Endothelial cell (in vitro differentiated cells): ENCODE results near the gene APBA3. TPM values are rescaled to one million over a fixed set of nuclear protein-coding genes. Genes with fewer than 3 reads are reported as not detected.

ENCODE experiments used
- DNase-seq: peaks from one replicate; pipeline ENCODE4 v3.0.0; 2021; ENCODE audit warnings: low spot score
- H3K27ac Mint-ChIP-seq: one replicate; pipeline ENCODE4 v1.8.0; 2021; ENCODE audit warnings: mixed read lengths, inconsistent platforms; ENCODE audit not compliant: unreplicated experiment
- H3K27me3 Mint-ChIP-seq: one replicate; pipeline ENCODE4 v1.8.0; 2021; ENCODE audit warnings: mild to moderate bottlenecking, moderate library complexity, mixed read lengths, inconsistent platforms; ENCODE audit not compliant: unreplicated experiment
- H3K36me3 Mint-ChIP-seq: one replicate; pipeline ENCODE4 v1.8.0; 2021; ENCODE audit warnings: mild to moderate bottlenecking, low read depth, mixed read lengths, inconsistent platforms; ENCODE audit not compliant: unreplicated experiment
- H3K4me1 Mint-ChIP-seq: one replicate; pipeline ENCODE4 v1.8.0; 2021; ENCODE audit warnings: mild to moderate bottlenecking, mixed read lengths, inconsistent platforms; ENCODE audit not compliant: unreplicated experiment
- H3K4me3 Mint-ChIP-seq: one replicate; pipeline ENCODE4 v1.8.0; 2021; ENCODE audit warnings: mild to moderate bottlenecking, mixed read lengths, inconsistent platforms; ENCODE audit not compliant: unreplicated experiment
- H3K9me3 Mint-ChIP-seq: one replicate; pipeline ENCODE4 v1.8.0; 2021; ENCODE audit warnings: mixed read lengths, inconsistent platforms; ENCODE audit not compliant: unreplicated experiment
- total RNA-seq: library from RNA; stranded (reverse); fragmentation: NEBNext Ultra II Directional; extraction: Animal tissue kit (Norgen Biotek cat#: 25700); gene quantifications from one replicate; pipeline ENCODE4 v1.2.1, GENCODE V29; 2021; ENCODE audit not compliant: unreplicated experiment
- TF ChIP-seq, protein P1 (sequence below): fragments of 200-600 bp; sonication (generic); IDR thresholded peaks from one replicate; pipeline ENCODE4 v1.5.0; 2021; ENCODE audit warnings: antibody characterized with exemption; ENCODE audit not compliant: unreplicated experiment

The APBA3 gene
- total RNA-seq, 1 donor from 2014 or later, result 23.8 TPM

- no peak overlapping the region for H3K27ac Mint-ChIP-seq
- DNase-seq, result no peak
- H3K27me3 Mint-ChIP-seq, result peaks cover 4% of the 10 kb centered on the region
- H3K9me3 Mint-ChIP-seq, result no peaks in the 10 kb centered on the region
- H3K4me1 Mint-ChIP-seq, result peaks cover 3% of the 10 kb centered on the region
- H3K4me3 Mint-ChIP-seq, result no peak overlapping the region
- TF ChIP-seq, protein P1, sequence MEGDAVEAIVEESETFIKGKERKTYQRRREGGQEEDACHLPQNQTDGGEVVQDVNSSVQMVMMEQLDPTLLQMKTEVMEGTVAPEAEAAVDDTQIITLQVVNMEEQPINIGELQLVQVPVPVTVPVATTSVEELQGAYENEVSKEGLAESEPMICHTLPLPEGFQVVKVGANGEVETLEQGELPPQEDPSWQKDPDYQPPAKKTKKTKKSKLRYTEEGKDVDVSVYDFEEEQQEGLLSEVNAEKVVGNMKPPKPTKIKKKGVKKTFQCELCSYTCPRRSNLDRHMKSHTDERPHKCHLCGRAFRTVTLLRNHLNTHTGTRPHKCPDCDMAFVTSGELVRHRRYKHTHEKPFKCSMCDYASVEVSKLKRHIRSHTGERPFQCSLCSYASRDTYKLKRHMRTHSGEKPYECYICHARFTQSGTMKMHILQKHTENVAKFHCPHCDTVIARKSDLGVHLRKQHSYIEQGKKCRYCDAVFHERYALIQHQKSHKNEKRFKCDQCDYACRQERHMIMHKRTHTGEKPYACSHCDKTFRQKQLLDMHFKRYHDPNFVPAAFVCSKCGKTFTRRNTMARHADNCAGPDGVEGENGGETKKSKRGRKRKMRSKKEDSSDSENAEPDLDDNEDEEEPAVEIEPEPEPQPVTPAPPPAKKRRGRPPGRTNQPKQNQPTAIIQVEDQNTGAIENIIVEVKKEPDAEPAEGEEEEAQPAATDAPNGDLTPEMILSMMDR, result no peak
- peaks cover 3% of the 10 kb centered on the region for H3K36me3 Mint-ChIP-seq
Observed at GRCh38 chr19:3803114-3803888, 41.8 kb upstream of the APBA3 start.

DNA sequence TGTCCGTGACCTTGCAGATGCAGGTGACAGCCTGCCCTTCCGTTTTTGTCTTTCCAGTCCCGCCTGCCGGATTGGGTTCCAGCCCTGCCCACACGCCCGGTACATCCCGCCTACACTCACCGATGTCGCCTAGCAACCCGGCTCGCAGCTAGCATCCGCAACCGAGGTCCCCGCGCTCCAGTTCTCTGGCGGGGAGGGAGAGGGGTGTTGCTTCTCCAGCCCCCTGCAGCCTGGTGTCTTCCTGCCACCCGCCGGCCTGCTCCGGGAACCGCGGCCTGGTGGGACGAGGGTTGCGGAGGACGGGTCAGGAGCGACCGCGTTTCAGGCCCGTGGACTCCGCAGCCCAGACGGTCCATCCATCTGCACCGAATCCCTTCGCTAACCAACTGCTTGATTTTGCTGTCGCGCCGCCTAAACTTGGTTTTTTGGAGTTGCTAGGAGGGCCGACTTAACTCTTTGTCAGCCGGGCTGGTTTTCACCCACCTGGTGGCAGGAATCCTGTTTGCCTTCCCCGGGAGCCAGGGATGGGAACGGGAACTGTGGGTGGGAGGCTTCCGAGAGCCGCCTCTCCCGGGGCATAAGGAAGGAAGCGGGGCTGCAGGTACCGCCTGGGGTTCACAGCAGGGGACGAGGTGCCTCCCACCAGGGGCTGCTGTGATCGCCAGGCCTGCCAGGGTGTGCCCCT, 40.1 kb upstream of the APBA3 start:
- peaks cover 3% of the 10 kb centered on the region for H3K27me3 Mint-ChIP-seq
- H3K27ac Mint-ChIP-seq, result no peak overlapping the region

DNA sequence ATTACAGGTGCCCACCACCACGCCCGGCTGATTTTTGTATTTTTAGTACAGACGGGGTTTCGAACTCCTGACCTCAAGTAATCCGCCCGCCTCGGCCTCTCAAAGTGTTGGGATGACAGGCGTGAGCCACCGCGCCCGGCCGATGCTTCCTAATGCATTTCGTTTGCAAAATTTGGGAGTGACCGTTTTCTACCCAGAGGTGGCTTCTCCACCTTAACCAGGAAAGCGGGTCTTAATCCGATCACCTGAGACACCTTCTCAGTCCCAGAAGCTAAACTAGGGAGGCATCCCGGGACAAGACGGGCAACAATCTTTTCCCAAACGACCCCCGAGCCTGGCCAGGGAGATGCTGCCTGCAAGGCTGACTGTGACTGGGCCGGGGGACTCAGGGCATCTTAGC, 39.5 kb upstream of the APBA3 start:
- no peak for DNase-seq
- peaks cover 3% of the 10 kb centered on the region for H3K27me3 Mint-ChIP-seq
- H3K4me1 Mint-ChIP-seq, result no peaks in the 10 kb centered on the region
- no peak overlapping the region for H3K4me3 Mint-ChIP-seq
- TF ChIP-seq, protein P1, result no peak
- peaks cover 5% of the 10 kb centered on the region for H3K36me3 Mint-ChIP-seq
- no peak overlapping the region for H3K27ac Mint-ChIP-seq
- H3K9me3 Mint-ChIP-seq, result peaks cover 6% of the 10 kb centered on the region

More for the DNA sequence above, 40.1 kb upstream of the APBA3 start:
- peaks cover 5% of the 10 kb centered on the region for H3K36me3 Mint-ChIP-seq
- TF ChIP-seq, protein P1, result no peak
- H3K4me3 Mint-ChIP-seq, result no peak overlapping the region
- H3K9me3 Mint-ChIP-seq, result peaks cover 5% of the 10 kb centered on the region
- no peaks in the 10 kb centered on the region for H3K4me1 Mint-ChIP-seq
- DNase-seq, result peak; percentile 53

DNA sequence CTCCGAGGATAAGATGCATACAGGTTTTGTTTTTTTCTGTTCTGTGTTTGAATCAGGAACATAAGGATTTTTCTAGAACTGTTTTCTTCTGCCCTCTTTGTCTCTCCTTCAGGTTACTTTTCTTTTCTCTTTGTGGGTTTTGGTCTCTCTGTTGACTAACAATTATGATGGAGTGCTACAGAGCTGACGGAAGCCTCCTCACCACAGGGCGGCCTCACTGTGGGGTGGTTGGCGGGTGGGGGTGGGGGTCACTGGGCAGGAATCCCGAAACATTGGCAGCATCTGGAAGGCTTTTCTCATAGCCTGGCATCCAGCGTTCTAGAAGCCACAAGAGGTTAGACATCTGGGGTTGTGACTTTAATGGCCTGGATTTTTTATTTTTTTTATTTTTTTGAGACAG, 36.6 kb upstream of the APBA3 start:
- Mint-ChIP-seq H3K4me3 (no peak overlapping the region), H3K27me3 (no peaks in the 10 kb centered on the region), H3K36me3 (peaks cover 5% of the 10 kb centered on the region), H3K9me3 (peaks cover 6% of the 10 kb centered on the region), H3K4me1 (no peaks in the 10 kb centered on the region), H3K27ac (no peak overlapping the region)
- DNase-seq, result no peak
- TF ChIP-seq, protein P1, result no peak

DNA sequence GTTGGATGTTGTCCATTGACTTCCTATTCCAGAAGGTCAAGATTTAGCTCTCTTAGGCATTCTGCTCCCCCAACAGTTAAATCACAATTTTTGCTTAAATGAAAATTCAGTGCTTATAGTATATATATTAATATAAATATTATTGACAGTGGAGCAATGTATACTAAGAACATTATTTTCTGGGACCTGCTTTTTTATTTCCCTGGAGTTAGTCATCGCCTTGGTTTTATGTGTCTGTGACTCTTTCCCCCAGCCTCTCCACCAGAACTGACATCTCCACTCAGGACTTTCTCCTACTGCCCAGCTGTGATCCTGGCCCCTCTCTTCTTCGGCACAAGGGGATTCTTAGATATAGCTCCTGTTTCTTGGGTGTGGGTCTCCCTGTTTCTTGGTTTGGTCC, 34.9 kb upstream of the APBA3 start:
- Mint-ChIP-seq H3K4me3 (no peak overlapping the region), H3K9me3 (peaks cover 6% of the 10 kb centered on the region), H3K4me1 (no peaks in the 10 kb centered on the region), H3K27ac (no peak overlapping the region), H3K27me3 (no peaks in the 10 kb centered on the region), H3K36me3 (peaks cover 5% of the 10 kb centered on the region)
- TF ChIP-seq, protein P1, result no peak
- no peak for DNase-seq
